ENCODE results near the gene RPS19. TPM values are rescaled to one million over a fixed set of nuclear protein-coding genes. Genes with fewer than 3 reads are reported as not detected.
"Not testable (repeated sequence)": the region's sequence is repeated elsewhere in the genome, so short reads cannot be mapped to it uniquely, and the experiment has no call there.

The RPS19 gene
- total RNA-seq, 4 donors from 2014 or later, result 922 to 1,801 (median 1,460) TPM

DNA sequence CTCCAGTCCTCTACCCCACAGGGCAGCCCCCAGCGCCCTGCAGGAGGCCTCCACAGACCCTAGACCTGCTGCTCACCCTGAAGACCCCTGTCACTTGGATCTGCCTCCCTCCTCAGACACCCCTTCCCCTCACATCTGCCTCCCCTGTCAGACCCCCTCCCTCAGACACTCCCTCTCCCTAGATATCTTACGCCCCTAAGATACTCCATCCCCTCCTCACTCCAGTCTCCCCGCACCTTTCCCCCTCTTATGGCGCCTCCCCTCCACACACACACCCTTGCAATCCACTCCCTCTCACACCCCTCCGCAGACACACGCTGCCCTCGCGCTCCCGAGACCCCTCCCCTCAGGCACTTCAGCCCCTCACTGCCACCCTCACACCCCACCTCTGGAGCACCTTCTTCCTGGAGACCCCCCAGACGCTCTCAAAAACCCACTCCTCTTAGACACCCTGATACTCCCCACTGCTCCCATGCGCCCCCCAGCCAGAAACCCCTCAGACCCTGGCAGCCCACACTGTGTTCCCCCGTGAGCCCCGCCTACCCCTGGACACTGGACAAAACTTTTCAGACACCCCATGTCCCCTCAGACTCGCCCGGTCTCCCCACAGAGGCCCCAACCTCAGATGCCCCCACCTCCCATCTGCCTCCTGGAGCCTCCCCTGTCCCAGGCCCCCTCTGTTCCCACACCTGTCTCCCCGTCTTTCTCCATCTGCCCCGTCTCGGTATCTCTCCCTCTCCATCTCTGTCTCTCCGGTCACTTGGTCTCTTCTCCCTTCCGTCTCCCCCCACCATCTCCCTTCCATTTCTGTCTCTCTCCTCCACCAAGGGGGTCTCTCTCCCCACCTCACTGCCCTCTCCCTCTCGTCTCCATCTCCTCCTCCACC is 53.7 kb downstream of the RPS19 start:
- no peak overlapping the region for H3K4me3 ChIP-seq
- no peaks in the 10 kb centered on the region for H3K36me3 ChIP-seq
- H3K27ac ChIP-seq, result no peak overlapping the region
- H3K4me1 ChIP-seq, result peaks cover 0 to 25% (median 5%) of the 10 kb centered on the region in 3 donors
- intact Hi-C loops (cut with DNase I), result no loop called here
- H3K27me3 ChIP-seq, result peaks cover 11 to 92% (median 32%) of the 10 kb centered on the region in 4 donors
- TF ChIP-seq, protein P1, sequence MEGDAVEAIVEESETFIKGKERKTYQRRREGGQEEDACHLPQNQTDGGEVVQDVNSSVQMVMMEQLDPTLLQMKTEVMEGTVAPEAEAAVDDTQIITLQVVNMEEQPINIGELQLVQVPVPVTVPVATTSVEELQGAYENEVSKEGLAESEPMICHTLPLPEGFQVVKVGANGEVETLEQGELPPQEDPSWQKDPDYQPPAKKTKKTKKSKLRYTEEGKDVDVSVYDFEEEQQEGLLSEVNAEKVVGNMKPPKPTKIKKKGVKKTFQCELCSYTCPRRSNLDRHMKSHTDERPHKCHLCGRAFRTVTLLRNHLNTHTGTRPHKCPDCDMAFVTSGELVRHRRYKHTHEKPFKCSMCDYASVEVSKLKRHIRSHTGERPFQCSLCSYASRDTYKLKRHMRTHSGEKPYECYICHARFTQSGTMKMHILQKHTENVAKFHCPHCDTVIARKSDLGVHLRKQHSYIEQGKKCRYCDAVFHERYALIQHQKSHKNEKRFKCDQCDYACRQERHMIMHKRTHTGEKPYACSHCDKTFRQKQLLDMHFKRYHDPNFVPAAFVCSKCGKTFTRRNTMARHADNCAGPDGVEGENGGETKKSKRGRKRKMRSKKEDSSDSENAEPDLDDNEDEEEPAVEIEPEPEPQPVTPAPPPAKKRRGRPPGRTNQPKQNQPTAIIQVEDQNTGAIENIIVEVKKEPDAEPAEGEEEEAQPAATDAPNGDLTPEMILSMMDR (IDR thresholded peaks at IDR 0.05), result no peak
- TF ChIP-seq POLR2A (IDR thresholded peaks at IDR 0.05), result no peak
- 7 to 9% methylated on average over 18 to 20 of the region's 21 CpGs for WGBS, 2 donors
- no peak for DNase-seq
- H3K9me3 ChIP-seq, result no peaks in the 10 kb centered on the region

DNA sequence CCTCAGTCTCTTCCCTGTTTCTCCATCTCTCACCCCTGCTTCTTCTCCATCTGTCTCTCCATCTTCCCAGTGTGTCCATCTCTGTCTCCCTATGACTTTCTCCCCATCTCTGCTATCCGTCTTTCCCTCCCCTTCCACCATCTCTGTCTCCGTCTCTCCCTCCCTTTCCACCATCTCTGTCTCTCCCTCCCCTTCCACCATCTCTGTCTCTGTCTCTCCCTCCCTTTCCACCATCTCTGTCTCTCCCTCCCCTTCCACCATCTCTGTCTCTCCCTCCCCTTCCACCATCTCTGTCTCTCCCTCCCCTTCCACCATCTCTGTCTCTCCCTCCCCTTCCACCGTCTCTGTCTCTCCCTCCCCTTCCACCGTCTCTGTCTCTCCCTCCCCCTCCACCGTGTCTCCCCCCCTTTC is 54.4 kb downstream of the RPS19 start:
- DNase-seq; H3K4me3 ChIP-seq; H3K36me3 ChIP-seq; H3K9me3 ChIP-seq; H3K27ac ChIP-seq; intact Hi-C loops (cut with DNase I): not testable (repeated sequence)
- Histone ChIP-seq H3K4me1 (peaks cover 0 to 25% (median 5%) of the 10 kb centered on the region in 3 donors), H3K27me3 (peaks cover 11 to 99% (median 33%) of the 10 kb centered on the region in 4 donors)
- 0 to 7% methylated on average over 3 to 4 of the region's 5 CpGs for WGBS, 2 donors

DNA sequence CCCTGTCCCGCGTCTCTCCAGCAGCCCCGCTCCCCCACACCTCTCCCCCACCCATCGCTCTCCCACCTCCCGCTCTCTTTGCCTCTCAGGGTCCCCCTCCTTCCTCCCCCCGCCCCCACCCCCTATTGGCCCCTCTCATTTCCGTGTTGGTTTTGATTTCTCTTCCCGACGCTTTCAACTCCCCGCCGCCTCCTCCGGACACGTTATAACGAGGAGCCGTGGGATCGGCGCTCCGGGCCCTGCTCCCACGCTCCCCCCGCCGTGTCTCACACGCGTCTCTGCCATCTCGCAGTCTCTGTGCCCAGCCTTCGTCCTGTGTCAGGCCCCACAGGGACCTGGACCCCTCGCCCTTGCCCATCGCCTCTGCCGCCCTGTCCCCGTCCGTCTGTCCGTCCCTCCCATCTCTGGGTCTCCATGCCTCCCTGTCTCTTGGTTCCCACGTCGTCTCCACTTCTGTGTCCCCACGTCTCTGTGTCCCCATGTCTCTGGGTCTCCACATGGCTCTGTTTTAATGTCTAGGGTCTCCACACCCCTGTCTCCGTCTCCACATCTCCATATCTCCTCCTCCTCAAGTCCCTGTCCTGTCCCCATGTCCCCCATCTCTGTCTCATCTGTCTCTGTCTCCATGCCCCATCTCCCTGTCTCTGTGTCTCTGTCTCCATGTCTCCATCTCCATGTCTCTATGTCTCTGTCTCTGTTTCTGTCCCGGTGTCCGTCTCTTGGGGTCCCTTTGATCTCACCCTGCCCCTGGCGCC is 55.1 kb downstream of the RPS19 start:
- no peak overlapping the region for H3K27ac ChIP-seq
- no peak for DNase-seq
- no peaks in the 10 kb centered on the region for H3K9me3 ChIP-seq
- TF ChIP-seq, protein P1 (IDR thresholded peaks at IDR 0.05), result no peak
- no peak for TF ChIP-seq POLR2A (IDR thresholded peaks at IDR 0.05)
- no peaks in the 10 kb centered on the region for H3K36me3 ChIP-seq
- no peak overlapping the region for H3K4me3 ChIP-seq
- H3K4me1 ChIP-seq, result peaks cover 0 to 25% (median 5%) of the 10 kb centered on the region in 3 donors
- 3 to 5% methylated on average over 27 to 31 of the region's 38 CpGs for WGBS, 2 donors
- intact Hi-C loops (cut with DNase I), result no loop called here
- H3K27me3 ChIP-seq, result peaks cover 11 to 99% (median 33%) of the 10 kb centered on the region in 4 donors

DNA sequence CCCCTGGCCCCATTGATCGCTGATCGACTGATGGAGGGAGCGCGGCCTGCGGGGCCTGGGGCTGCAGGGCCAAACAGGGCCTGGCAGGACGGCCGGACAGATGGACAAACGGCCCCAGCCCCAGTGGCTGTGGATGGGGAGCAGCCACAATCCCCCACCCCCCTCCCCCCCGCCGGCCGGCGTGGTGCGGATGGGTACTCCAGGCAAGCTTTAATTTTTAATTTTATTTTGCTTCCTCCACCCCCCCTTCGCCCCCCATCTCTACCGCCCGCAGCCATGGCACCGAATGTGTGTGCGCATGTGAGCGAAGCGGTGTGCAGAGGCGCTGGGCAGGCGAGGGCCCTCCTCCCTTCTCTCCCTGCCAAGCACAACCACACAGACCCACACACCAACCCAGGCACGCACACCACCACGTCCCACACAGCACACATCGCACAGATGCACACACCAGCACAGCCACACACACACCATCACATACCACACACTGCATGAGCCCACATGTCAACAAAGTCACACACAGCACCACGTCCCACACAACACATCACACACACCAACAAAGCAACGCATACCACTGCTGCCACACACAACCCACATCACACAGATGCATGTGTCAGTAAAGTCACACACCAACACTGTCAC is 55.8 kb downstream of the RPS19 start:
- H3K9me3 ChIP-seq, result no peaks in the 10 kb centered on the region
- H3K4me3 ChIP-seq, result no peak overlapping the region
- peaks cover 11 to 99% (median 35%) of the 10 kb centered on the region in 4 donors for H3K27me3 ChIP-seq
- intact Hi-C loops (cut with DNase I), result no loop called here
- H3K36me3 ChIP-seq, result no peaks in the 10 kb centered on the region
- DNase-seq, result no peak
- TF ChIP-seq POLR2A (IDR thresholded peaks at IDR 0.05), result no peak
- TF ChIP-seq, protein P1 (IDR thresholded peaks at IDR 0.05), result no peak
- peaks cover 0 to 25% (median 5%) of the 10 kb centered on the region in 3 donors for H3K4me1 ChIP-seq
- no peak overlapping the region for H3K27ac ChIP-seq
- 10 to 27% methylated on average over 4 to 17 of the region's 27 CpGs for WGBS, 2 donors

DNA sequence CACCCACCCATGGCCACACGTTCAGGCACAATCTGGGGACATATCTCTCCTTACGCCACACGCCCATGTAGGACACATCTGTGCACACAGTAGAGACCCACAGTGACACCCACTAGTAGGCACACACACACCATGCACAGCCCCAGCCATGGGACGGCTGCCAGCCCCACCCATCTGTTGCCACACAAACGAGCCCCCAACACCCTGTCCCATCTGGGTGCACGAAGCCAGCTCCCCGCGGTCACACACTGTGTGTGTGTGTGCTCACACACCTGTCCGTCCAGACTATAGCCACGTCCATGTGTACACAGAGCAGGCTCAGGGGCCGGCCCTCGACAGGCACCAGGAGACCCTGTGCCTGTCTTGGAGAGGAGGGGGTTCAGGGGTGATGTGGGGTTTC is 57.6 kb downstream of the RPS19 start:
- 0 to 45% methylated on average over 1 to 7 of the region's 12 CpGs for WGBS, 2 donors
- no peak for DNase-seq
- Histone ChIP-seq H3K4me3 (no peak overlapping the region), H3K4me1 (peaks cover 0 to 23% (median 5%) of the 10 kb centered on the region in 3 donors), H3K9me3 (no peaks in the 10 kb centered on the region), H3K27ac (no peak overlapping the region), H3K36me3 (no peaks in the 10 kb centered on the region), H3K27me3 (peaks cover 10 to 99% (median 46%) of the 10 kb centered on the region in 4 donors)
- TF ChIP-seq, protein P1 (IDR thresholded peaks at IDR 0.05), result no peak
- TF ChIP-seq POLR2A (IDR thresholded peaks at IDR 0.05), result no peak
- intact Hi-C loops (cut with DNase I), result no loop called here

Measured in esophagus squamous epithelium (tissue), 5 donors.